Gastrocnemius medialis (tissue), 4 donors: Measurements from ENCODE around the gene VWA8.

Experiments
- POLR2A ChIP-seq, 2 donors: fragments of 450-650 bp; IDR thresholded peaks; one replicate each; pipeline ENCODE4 v1.6.1; 2017; ENCODE audit warnings: antibody characterized with exemption in 2 of 2, mild to moderate bottlenecking in 2 of 2, moderate library complexity in 2 of 2
- TF ChIP-seq, protein P1 (sequence below), 5 experiments: fragments of 450-650 bp in 3 of 5; fragments of 200-600 bp in 2 of 5; sonication (generic) in 2 of 5; IDR thresholded peaks in 4 of 5; conservative IDR thresholded peaks in 1 of 5; 1 replicate in 4 of 5; 2 replicates in 1 of 5; pipeline ENCODE4 v1.5.1; 2016 to 2019; ENCODE audit warnings: antibody characterized with exemption in 5 of 5, mild to moderate bottlenecking in 3 of 5, moderate library complexity in 3 of 5

DNA sequence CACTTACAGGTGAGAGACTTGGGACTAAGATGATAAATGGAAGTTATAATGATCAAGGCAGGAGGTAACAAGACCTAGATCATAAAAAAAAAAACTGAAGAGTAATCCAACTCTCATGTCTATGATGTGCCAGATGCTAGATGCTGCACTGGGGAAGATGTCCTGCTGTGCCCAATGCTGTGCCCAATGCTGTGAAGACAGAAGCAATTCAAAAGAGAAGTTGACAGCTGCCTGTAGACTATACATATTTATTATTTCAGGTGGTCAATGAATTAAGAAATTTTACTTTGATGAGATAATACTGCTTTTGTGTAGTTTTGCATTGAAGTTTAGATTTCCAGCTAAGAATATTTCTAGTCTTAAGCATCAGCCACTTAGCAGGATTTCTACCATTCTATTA is 21.5 kb downstream of the VWA8 start:
- no peak for TF ChIP-seq POLR2A (IDR thresholded peaks at IDR 0.05)
- TF ChIP-seq, protein P1, sequence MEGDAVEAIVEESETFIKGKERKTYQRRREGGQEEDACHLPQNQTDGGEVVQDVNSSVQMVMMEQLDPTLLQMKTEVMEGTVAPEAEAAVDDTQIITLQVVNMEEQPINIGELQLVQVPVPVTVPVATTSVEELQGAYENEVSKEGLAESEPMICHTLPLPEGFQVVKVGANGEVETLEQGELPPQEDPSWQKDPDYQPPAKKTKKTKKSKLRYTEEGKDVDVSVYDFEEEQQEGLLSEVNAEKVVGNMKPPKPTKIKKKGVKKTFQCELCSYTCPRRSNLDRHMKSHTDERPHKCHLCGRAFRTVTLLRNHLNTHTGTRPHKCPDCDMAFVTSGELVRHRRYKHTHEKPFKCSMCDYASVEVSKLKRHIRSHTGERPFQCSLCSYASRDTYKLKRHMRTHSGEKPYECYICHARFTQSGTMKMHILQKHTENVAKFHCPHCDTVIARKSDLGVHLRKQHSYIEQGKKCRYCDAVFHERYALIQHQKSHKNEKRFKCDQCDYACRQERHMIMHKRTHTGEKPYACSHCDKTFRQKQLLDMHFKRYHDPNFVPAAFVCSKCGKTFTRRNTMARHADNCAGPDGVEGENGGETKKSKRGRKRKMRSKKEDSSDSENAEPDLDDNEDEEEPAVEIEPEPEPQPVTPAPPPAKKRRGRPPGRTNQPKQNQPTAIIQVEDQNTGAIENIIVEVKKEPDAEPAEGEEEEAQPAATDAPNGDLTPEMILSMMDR (IDR thresholded peaks at IDR 0.05 in 4 of 5, conservative IDR thresholded peaks at IDR 0.05 in 1 of 5): no peak
